SIG-M5 (cell line): ENCODE measurements around the gene RGS12.

Experiments
- DNase-seq: peaks from one replicate; lab custom pipeline; 2025; lab: John Stamatoyannopoulos, UW

RGS12 gene

GRCh38 chr4:3312362-3312761 is 19.5 kb downstream of the RGS12 start:
- DNase-seq, result no peak

DNA sequence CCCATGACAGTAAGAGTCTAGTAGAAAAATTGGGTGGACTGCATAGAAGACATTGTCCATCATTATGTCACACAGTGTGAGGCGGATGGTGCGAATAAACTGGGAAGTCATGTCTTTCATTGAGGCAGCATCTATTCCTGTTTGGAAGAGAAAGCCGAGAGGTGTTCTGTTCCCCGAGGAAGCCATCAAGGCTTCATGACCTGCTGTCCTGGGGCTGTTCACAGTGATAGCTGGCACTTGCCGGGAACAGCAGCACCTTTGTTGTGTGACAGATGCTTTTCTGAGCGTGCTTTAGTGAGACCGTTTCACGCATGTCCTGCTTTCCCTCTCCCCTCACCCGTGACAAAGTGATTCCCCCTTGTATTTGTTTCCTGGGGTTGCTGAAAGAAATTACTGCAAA is 20.3 kb downstream of the RGS12 start:
- DNase-seq, result no peak

GRCh38 chr4:3313556-3314228 is 20.9 kb downstream of the RGS12 start:
- DNase-seq, result no peak

- DNase-seq, result no peak
Observed at GRCh38 chr4:3314706-3315260, 22.0 kb downstream of the RGS12 start.

- no peak for DNase-seq
Observed at GRCh38 chr4:3315566-3315965, 22.7 kb downstream of the RGS12 start.

DNA sequence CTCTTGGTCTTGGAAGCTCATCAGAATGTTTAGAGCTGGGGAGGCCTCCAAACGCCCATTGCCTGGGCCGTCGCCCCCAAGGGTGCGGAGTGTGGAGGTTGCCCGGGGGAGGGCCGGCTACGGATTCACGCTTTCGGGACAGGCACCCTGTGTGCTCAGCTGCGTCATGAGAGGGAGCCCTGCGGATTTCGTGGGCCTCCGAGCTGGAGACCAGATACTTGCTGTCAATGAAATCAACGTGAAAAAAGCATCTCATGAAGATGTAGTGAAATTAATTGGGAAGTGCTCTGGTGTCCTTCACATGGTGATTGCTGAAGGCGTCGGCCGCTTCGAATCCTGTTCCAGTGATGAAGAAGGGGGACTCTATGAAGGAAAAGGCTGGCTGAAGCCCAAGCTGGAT is 23.3 kb downstream of the RGS12 start:
- DNase-seq, result no peak

- DNase-seq, result no peak
Observed at GRCh38 chr4:3317011-3317655, 24.3 kb downstream of the RGS12 start.

DNA sequence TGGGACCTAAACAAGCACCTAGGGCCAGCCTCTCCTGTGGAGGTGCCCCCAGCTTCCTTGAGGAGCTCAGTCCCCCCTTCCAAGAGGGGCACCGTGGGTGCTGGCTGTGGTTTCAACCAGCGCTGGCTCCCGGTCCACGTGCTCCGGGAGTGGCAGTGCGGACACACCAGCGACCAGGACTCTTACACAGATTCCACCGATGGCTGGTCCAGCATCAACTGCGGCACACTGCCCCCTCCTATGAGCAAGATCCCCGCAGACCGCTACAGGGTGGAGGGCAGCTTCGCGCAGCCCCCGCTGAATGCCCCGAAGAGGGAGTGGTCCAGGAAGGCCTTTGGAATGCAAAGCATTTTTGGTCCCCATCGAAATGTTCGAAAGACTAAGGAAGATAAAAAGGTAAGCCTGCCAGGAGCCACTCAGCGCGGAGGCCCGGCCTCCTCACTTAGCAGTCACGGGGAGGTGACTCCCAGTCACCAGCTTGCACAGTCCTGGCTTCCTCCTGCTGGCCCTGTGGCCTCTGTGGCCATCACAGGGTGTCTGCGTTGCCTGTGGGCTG is 24.9 kb downstream of the RGS12 start:
- DNase-seq, result no peak

- no peak for DNase-seq
Observed at GRCh38 chr4:3318561-3319021, 25.8 kb downstream of the RGS12 start.

- DNase-seq, result no peak
Observed at GRCh38 chr4:3320361-3321023, 27.7 kb downstream of the RGS12 start.

GRCh38 chr4:3321295-3321889 is 28.6 kb downstream of the RGS12 start:
- DNase-seq, result no peak

GRCh38 chr4:3322059-3322550 is 29.3 kb downstream of the RGS12 start:
- DNase-seq, result no peak

DNA sequence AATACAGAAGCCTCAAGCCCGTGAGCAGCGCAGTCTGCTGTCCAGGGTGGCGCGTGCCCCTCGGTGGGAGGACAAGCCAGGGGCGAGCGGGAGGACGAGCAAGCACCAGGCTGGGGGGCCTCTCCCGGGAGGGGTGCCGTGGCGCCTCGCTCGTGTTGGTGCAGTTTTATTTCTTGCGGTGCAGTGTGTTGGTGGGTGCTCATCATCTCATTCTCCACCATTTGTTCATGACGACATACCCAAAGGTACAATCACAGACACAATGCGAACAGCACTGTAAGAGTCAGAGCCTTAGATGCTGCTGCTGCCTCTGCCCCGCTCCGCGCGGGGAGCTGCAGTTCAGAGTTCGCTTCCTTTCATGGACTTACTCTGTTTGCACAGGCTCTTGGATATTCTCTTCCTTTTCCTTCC is 30.3 kb downstream of the RGS12 start:
- DNase-seq, result no peak

DNA sequence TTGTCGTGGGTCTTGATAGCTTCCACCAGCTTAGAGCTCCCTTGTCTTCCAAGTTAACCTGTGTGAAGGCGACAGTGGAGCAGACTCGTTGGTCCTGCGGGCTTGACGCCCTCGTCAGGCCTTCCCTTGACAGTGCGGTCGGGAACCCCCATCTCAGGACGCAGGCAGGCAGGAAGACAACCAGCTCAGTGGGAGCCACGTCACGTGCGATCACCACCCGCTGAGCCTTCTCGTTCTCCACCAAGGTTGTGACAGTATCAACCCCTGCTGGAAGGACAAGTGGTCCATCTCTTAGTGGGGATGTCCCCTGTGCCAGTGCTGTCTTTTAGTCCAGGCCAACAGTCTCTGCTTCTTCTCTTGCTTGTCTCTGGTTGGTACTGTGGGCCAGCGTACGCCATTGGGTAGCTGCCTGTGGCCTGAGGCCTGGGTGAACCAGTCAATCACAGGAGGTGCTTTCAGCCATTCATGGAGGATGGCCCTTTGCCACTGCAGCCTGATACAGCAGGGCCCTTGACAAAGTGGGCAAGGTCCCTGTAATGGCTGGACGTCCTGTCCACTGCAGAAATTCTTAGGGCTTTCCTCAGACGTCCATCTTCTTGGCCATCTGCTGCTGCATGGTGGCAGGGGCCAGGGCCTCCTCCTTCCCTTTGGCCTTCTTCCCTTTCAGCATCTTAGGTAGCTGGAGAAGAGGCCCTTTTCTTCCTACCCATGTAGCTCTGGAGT is 31.4 kb downstream of the RGS12 start:
- no peak for DNase-seq

GRCh38 chr4:3328814-3329663 is 36.2 kb downstream of the RGS12 start:
- no peak for DNase-seq

GRCh38 chr4:3329887-3330286 is 37.1 kb downstream of the RGS12 start:
- DNase-seq, result no peak

- DNase-seq, result peak; percentile 55
Observed at GRCh38 chr4:3330707-3331106, 37.9 kb downstream of the RGS12 start.

DNA sequence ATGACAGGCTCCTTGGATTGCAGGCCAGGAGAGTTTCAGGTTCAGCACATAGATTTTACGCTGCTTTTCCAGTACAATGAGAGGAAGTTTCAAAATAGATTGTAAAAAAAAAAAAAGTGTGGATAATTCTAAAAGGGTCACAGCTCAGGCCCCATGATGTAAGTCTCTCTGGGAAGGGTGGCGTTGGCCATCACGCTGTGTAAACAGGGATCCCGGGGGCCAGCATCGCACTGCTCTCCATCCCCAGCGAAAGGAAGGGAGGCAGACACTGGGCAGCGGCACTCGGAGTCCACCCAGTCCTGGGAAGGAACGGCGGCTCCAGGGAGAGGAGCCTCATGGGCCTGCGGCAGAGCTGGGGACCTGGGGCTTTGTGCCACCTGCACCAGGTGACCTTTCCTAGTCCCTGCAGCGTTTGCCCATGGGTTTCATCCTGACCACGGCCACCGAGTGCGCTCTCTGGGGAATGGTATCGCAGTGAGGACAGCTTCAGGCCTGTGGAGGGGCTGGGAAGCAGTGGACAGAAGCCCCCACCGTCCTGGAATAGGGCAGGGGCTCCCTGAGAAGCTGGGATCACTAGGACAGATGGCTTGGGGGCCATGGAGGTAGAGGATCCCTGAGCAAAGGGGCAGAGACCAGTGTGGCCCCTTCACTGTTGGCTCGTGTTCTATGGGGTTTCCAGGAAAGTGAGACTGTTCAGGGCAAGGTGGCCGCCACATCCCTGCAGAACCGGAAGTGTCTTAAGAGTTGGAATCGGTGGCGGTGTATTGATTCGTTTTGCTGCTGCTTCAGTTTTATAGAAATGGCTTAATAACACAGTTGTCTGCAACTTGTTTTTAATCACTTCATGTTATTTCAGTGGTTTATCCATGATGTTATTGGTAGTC is 38.9 kb downstream of the RGS12 start:
- DNase-seq, result no peak

GRCh38 chr4:3332498-3332897 is 39.7 kb downstream of the RGS12 start:
- no peak for DNase-seq
